ENCODE results near the gene PIM2. TPM values are rescaled to one million over a fixed set of nuclear protein-coding genes. Genes with fewer than 3 reads are reported as not detected.

PIM2 gene
- 175 TPM for polyA plus RNA-seq (2012; ENCODE audit: missing spikeins)

DNA sequence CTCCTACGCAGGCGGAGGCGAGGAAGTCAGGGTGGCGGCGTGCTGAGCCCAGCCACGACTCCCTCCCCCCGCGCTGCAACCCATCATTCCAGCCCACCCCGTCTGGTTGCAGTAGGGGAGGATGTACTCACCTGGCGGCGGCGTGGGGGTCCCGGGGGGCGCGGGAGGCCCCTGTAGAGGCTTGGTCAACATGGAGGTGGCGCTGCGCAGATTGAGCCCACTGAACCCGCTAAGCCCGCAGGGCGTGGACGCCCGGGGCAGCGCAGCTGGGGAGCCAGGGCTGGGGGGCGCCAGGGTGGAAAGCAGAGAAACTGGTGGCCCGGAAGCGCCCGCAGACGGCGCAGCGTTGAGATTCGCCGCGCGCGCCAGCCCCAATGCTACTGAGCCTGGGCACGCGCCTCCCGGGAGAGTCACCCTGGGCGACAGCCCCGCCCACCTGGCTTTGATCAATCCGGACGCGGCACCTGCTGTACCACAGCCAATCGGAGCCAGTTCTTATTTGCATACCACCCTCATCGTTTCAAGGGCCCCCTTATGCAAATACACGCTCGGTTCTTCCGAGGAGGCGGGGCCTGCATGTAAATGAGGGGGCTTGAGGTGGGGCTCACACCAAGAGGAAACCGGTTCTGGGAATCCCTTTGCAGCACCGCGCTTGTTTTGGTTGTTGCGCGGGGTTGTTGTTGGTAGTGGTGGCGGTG is at the start of gene PIM2:
Gene PIM2, minus strand, starts transcription at position 382 of the 698 bp plus-strand sequence. Its CDS starts 190 bp downstream, at position 192.
- DNase-seq (ENCODE audit: insufficient read length) (peak; percentile 77), FAIRE-seq (peak; percentile 94)
- TF ChIP-seq POLR2A (IDR thresholded peaks at IDR 0.05; ENCODE audit: low read depth, low read length): peak; percentile 98
- peak; percentile 97 for TF ChIP-seq TAF1 (IDR thresholded peaks at IDR 0.05; ENCODE audit: borderline replicate concordance, low read depth, low read length)
- TF ChIP-seq POLR2AphosphoS5 (IDR thresholded peaks at IDR 0.05; ENCODE audit: low read depth, low read length): peak; percentile 94

DNA sequence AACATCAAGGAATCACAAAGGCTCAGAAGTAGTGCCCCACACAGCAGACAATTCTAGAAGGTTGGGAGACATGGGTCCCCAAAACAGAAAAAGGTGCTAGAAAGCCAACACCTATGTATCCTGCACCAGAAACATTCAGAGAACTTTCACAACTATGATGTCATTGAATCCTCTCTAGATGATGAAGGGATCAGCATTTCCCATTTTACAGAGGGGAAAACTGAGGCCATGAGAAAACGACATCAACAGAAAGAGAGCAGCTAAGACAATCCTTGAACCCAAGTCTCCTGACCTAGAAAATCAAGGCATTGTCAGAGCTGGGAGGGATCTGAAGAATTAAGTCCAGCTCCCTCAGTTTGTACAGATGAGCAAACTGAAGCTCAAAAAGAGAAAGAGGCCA is 49.6 kb upstream of the PIM2 start:
- FAIRE-seq (no peak), DNase-seq (ENCODE audit: insufficient read length) (no peak)
- TF ChIP-seq POLR2AphosphoS5 (IDR thresholded peaks at IDR 0.05; ENCODE audit: low read depth, low read length) (no peak), POLR2A (IDR thresholded peaks at IDR 0.05; ENCODE audit: low read depth, low read length) (no peak)

GRCh38 chrX:48966796-48967579 is 48.2 kb upstream of the PIM2 start:
- no peak for DNase-seq (ENCODE audit: insufficient read length)
- FAIRE-seq: no peak
- TF ChIP-seq POLR2A (IDR thresholded peaks at IDR 0.05; ENCODE audit: low read depth, low read length) (no peak), POLR2AphosphoS5 (IDR thresholded peaks at IDR 0.05; ENCODE audit: low read depth, low read length) (no peak), TAF1 (IDR thresholded peaks at IDR 0.05; ENCODE audit: borderline replicate concordance, low read depth, low read length) (no peak)

GRCh38 chrX:48965959-48966358 is 47.1 kb upstream of the PIM2 start:
- FAIRE-seq (no peak), DNase-seq (ENCODE audit: insufficient read length) (no peak)
- no peak for TF ChIP-seq TAF1 (IDR thresholded peaks at IDR 0.05; ENCODE audit: borderline replicate concordance, low read depth, low read length)
- no peak for TF ChIP-seq POLR2A (IDR thresholded peaks at IDR 0.05; ENCODE audit: low read depth, low read length)
- TF ChIP-seq POLR2AphosphoS5 (IDR thresholded peaks at IDR 0.05; ENCODE audit: low read depth, low read length): no peak

DNA sequence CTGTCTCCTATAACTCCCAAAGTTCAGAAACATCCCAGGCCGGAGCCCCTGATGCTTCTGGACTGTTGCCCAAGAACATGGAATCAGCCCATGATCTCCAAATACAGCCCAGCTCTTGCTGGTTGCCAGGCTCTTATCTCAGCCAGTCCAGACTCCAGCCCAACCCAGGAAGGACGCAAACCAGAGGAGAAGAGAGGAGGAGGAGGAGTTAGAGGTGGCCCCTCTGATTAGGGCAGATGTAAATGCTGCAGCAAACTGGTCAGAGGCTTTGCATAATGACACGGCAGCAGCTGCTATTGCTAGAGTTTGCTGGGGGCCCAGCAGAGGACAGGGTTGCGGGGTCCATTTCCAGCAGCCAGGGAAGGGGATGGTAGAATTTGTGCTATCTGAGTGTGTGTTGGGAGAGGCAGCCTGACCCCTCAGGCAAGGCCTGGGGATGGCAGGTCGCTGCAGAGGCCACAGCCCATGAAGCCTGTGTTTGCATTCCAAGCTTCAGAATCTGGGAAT is 42.8 kb upstream of the PIM2 start:
- no peak for TF ChIP-seq POLR2AphosphoS5 (IDR thresholded peaks at IDR 0.05; ENCODE audit: low read depth, low read length)
- TF ChIP-seq POLR2A (IDR thresholded peaks at IDR 0.05; ENCODE audit: low read depth, low read length): no peak
- TF ChIP-seq TAF1 (IDR thresholded peaks at IDR 0.05; ENCODE audit: borderline replicate concordance, low read depth, low read length): no peak
- DNase-seq (ENCODE audit: insufficient read length) (no peak), FAIRE-seq (no peak)

DNA sequence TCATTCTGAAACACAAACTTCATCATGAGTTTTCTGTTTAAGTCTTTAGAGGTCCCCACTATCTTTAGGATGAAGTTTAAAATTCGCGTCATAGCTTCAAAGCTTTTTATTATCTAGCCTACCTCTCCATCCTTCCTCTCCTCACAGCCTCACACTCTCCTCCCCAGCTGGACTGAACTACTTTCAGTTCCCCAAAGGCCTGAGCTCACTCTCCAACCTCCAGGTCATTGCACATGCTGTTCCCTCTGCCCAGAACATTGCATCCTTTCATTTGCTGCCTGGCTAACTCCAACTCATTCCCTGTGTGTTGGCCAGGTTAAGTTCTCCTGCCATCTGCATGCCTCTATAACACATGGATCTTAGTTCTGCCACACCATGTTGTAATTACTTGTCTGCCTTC is 41.5 kb upstream of the PIM2 start:
- FAIRE-seq (no peak), DNase-seq (ENCODE audit: insufficient read length) (no peak)
- no peak for TF ChIP-seq POLR2AphosphoS5 (IDR thresholded peaks at IDR 0.05; ENCODE audit: low read depth, low read length)
- TF ChIP-seq POLR2A (IDR thresholded peaks at IDR 0.05; ENCODE audit: low read depth, low read length): no peak
- TF ChIP-seq TAF1 (IDR thresholded peaks at IDR 0.05; ENCODE audit: borderline replicate concordance, low read depth, low read length): no peak

DNA sequence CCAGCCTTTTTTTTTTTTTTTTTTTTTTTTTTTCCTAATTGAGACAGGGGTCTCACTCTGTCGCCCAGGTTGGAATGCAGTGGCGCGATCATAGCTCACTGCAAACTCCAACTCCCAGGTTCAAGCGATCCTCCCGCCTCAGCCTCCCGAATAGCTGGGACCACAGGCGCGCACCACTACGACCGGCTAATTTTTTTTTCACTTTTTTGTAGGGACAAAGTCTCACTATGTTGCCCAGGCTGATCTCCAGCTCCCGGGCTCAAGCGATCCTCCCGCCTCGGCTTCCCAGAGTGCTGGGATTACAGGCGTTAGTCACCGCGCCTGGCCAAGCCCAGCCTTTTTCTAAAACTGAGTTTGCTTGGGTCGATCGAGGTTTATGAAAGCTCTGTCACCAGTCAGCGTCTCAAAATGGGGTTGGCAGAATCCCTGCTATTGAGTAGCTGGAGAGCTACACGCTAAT is 39.8 kb upstream of the PIM2 start:
- TF ChIP-seq TAF1 (IDR thresholded peaks at IDR 0.05; ENCODE audit: borderline replicate concordance, low read depth, low read length) (no peak), POLR2A (IDR thresholded peaks at IDR 0.05; ENCODE audit: low read depth, low read length) (no peak), POLR2AphosphoS5 (IDR thresholded peaks at IDR 0.05; ENCODE audit: low read depth, low read length) (no peak)
- FAIRE-seq: no peak
- DNase-seq (ENCODE audit: insufficient read length): no peak

GRCh38 chrX:48957827-48958634 is 39.2 kb upstream of the PIM2 start:
- FAIRE-seq (peak; percentile 98), DNase-seq (ENCODE audit: insufficient read length) (peak; percentile 83)
- no peak for TF ChIP-seq TAF1 (IDR thresholded peaks at IDR 0.05; ENCODE audit: borderline replicate concordance, low read depth, low read length)
- no peak; the same call in 1 of the 2 replicates for TF ChIP-seq POLR2A (IDR thresholded peaks at IDR 0.05; ENCODE audit: low read depth, low read length)
- TF ChIP-seq POLR2AphosphoS5 (IDR thresholded peaks at IDR 0.05; ENCODE audit: low read depth, low read length): no peak

DNA sequence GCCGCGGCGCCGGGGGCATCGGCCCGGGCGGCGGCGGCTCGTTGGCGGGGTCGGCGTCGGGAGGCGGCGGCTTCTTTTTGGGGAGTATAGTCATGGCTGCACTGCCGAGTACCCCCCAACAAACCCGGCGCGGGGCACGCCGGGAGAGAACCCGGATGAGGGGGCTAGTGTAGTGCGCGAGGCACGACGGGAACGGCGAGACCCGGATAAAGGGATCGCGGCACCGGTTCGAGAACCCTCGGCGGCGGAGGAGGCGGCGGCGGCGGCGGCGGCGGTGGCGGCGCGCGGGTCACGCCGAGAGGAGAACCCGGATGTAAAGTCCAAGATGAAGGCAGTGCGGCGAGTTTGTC is 38.6 kb upstream of the PIM2 start, which contains the start of gene OTUD5:
Gene OTUD5, minus strand, starts transcription at position 131 of the 350 bp plus-strand sequence. Its CDS starts 37 bp downstream, at position 94.
- DNase-seq (ENCODE audit: insufficient read length) (peak; percentile 75), FAIRE-seq (peak; percentile 44)
- no peak for TF ChIP-seq POLR2A (IDR thresholded peaks at IDR 0.05; ENCODE audit: low read depth, low read length)
- no peak for TF ChIP-seq POLR2AphosphoS5 (IDR thresholded peaks at IDR 0.05; ENCODE audit: low read depth, low read length)
- TF ChIP-seq TAF1 (IDR thresholded peaks at IDR 0.05; ENCODE audit: borderline replicate concordance, low read depth, low read length): 0 out of 2 replicates have a peak, but pooled peaks have one; percentile 17

GRCh38 chrX:48956728-48957414 is 38.0 kb upstream of the PIM2 start:
- FAIRE-seq (peak; percentile 78), DNase-seq (ENCODE audit: insufficient read length) (no peak)
- 0 out of 2 replicates have a peak, but pooled peaks have one; percentile 9 for TF ChIP-seq POLR2AphosphoS5 (IDR thresholded peaks at IDR 0.05; ENCODE audit: low read depth, low read length)
- TF ChIP-seq POLR2A (IDR thresholded peaks at IDR 0.05; ENCODE audit: low read depth, low read length): no peak
- TF ChIP-seq TAF1 (IDR thresholded peaks at IDR 0.05; ENCODE audit: borderline replicate concordance, low read depth, low read length): no peak
